AG09319 (cell line): ENCODE results near the gene TULP1.

Experiments
- DNase-seq: peaks from one replicate; pipeline ENCODE4 v3.0.0-alpha.2; 2010; ENCODE audit warnings: low read depth; ENCODE audit errors: extremely low read depth
- CTCF ChIP-seq: IDR thresholded peaks from 2 replicates; pipeline ENCODE4 v1.5.1; 2011; ENCODE audit warnings: low read depth, mild to moderate bottlenecking, inconsistent platforms, low read length, moderate library complexity

TULP1 gene

DNA sequence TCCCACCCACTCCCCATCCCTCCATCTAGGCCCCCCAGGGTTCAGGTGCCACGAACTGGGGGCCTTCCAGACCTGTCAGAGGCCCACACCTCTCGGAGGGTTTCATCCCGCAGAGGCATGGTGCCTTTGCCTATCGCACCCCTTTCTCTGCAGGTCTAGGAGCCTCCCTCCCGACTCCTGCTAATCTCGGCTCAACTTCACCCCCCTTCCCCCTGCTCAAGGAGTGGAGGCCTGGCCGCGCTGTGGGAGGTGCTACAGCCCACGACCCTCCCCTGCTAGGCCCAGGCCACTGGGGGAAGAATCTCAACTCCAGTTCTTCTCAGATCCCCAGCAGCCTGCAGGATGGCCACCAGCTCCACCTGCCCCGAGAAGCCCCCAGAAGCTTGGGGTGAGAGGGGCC, at the start of gene TULP1:
TSS of gene TULP1 (minus strand) at position 157 of the 400 bp plus-strand sequence. CDS start at position 119, 38 bp downstream.
- no peak for TF ChIP-seq CTCF
- DNase-seq = no peak

DNA sequence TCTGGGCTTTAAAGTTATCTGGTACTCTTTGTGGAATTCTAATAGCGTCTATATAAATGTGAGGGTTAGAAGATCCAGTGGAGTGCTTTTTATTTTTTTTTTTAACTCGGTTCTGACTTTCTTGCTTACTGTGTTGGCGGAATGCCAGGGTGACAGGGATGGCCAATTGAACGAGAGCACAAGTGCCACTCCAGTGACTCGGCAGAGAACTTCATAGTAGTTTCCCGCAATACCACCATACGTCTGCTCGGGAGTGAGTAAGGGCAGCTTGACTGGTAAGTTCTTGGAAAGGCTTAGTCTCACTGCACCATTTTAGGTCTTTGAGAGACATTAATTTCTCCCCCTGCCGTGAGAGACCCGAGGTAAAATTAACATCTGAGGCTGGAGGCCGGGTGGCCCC, 49.4 kb upstream of the TULP1 start:
- TF ChIP-seq CTCF = no peak
- DNase-seq = no peak

DNA sequence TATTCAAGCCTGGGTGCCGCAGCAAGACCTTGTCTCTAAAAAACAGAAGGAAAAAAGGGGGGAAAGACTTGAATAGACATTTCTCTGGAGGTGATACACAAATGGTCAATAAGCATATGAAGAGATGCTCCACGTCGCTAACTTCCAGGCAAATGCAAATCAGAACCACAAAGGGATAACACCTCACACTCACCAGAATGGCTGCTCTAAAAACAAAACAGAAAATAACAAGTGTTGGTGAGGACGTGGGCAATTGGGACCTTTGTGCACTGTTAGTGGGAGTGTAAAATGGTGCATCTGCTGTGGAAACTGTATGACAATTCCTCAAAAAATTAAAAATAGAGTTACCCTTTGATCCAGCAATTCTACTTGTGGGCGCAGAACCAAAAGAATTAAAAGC, 48.4 kb upstream of the TULP1 start:
- no peak for DNase-seq
- no peak for TF ChIP-seq CTCF

DNA sequence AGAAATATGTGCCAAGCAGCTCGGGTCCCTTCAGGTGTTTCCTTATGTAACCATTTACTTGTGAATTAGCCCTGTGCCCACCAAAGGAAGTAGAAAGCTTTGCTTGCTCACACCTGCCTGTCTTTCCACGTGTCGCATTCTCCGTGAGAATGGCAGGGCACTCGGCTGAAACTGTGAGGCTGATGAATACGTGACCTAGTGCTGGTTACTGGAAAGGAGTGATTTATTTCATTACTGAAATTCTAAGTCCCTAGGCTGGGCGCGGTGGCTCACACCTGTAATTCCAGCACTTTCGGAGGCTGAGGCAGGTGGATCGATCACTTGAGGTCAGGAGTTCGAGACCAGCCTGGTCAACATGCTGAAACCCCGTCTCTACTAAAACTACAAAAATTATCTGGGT, 45.9 kb upstream of the TULP1 start:
- no peak for TF ChIP-seq CTCF
- DNase-seq = no peak

DNA sequence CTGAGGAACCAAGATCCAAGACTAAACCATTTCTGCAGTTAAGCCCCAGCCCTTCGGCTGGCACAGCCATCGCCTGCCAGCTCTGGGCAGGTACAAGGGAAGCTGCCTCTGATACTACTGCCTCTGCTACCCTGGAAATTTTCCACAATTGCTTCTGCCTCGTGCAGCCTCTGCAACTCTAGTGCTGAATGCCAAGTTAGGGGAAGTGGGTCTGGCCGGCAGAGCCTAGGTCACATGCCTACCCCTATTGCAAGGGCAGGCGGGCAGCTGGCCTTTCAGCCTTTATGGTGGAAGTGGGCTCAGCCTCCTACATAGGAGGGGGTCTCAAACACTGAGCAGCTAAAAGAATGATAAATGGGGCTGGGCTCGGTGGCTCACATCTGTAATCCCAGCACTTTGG, 44.5 kb upstream of the TULP1 start:
- TF ChIP-seq CTCF = no peak
- no peak for DNase-seq

GRCh38 chr6:35554811-35555210, 42.1 kb upstream of the TULP1 start:
- DNase-seq = no peak
- no peak for TF ChIP-seq CTCF

DNA sequence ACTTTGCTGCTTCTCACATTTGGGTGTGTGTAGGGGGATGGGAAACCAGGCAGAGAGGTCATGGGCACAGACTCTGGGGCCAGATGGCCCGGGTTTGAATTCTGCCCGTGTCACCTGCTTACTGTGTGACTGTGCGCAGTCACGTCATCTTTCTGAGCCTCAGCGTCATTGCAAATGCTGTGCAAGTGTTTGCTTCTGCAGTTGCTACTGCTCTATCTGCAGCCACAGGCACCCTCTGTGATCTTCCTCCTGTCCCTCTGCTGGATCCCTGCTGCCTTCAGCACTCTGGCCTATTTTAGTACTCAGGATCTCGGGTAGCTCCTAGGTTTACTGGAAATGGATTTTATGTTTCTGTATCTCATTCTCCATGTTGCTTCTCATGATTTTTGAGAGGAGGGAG, 40.6 kb upstream of the TULP1 start:
- DNase-seq = no peak
- TF ChIP-seq CTCF = no peak
